Colonic mucosa (tissue), 4 donors: ENCODE data around the gene NME3. TPM values are rescaled to one million over a fixed set of nuclear protein-coding genes. Genes with fewer than 3 reads are reported as not detected.

Source experiments
- DNase-seq: peaks from one replicate; pipeline ENCODE4 v3.0.0-alpha.2; 2020
- H3K27ac ChIP-seq: fragments of 200-600 bp; one replicate; pipeline ENCODE4 v1.8.0; 2021
- H3K27me3 ChIP-seq: fragments of 200-600 bp; one replicate; pipeline ENCODE4 v1.8.0; 2021
- H3K36me3 ChIP-seq: fragments of 200-600 bp; one replicate; pipeline ENCODE4 v1.8.0; 2021
- H3K4me1 ChIP-seq: fragments of 200-600 bp; one replicate; pipeline ENCODE4 v1.8.0; 2021; ENCODE audit warnings: mild to moderate bottlenecking
- H3K4me3 ChIP-seq: fragments of 200-600 bp; one replicate; pipeline ENCODE4 v1.8.0; 2021
- H3K9ac ChIP-seq, 2 donors: one replicate each; pipeline ENCODE4 v1.7.0; 2013; ENCODE audit warnings: control low read depth in 2 of 2, low read depth in 2 of 2, low read length in 2 of 2
- H3K9me3 ChIP-seq: fragments of 200-600 bp; one replicate; pipeline ENCODE4 v1.8.0; 2021
- intact Hi-C: fragments of 100-400 bp; cut with DNase I; formaldehyde crosslinking; loops from one replicate; pipeline ENCODE4 v1.14.1; 2022
- total RNA-seq, 2 donors: library from RNA; stranded (reverse); fragmentation: NEBNext Ultra II Directional in 1 of 2; extraction: Animal tissue kit (Norgen Biotek cat#: 25700) in 1 of 2; gene quantifications; one replicate each; pipeline ENCODE4 v1.2.1, GENCODE V29; 2021
- TF ChIP-seq, protein P1 (sequence below): fragments of 200-600 bp; IDR thresholded peaks from one replicate; pipeline ENCODE4 v1.8.0; 2022; ENCODE audit warnings: antibody characterized with exemption, mild to moderate bottlenecking
- donor health status: healthy.
- donor health status: DM: no; HTN: no; CAD: no.
- donor health status: DM: no; HTN: no; CAD: no.

NME3 gene
- total RNA-seq, 2 donors from 2014 or later, result 61.3 to 79.7 TPM

DNA sequence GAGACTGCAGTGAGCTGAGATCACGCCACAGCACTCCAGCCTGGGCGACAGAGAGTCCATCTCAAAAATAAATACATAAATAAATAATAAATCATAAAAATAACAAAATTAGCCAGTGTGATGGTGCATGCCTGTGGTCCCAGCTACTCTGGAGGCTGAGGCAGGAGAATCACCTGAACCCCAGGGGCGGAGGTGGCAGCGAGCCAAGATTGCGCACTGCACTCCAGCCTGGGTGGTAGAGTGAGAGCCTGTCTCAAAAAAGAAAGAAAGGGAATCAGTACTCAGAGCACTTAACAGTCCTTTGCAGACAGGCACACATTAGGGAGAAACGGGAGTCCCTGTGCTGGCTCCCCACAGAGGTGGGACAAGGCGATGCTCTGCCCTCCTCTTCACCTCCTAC is 40.3 kb downstream of the NME3 start:
- Histone ChIP-seq H3K27me3 (no peaks in the 10 kb centered on the region), H3K27ac (no peak overlapping the region), H3K4me3 (no peak overlapping the region), H3K36me3 (peaks cover 3% of the 10 kb centered on the region), H3K9me3 (no peaks in the 10 kb centered on the region), H3K9ac (no peak overlapping the region), H3K4me1 (no peaks in the 10 kb centered on the region)
- TF ChIP-seq, protein P1, sequence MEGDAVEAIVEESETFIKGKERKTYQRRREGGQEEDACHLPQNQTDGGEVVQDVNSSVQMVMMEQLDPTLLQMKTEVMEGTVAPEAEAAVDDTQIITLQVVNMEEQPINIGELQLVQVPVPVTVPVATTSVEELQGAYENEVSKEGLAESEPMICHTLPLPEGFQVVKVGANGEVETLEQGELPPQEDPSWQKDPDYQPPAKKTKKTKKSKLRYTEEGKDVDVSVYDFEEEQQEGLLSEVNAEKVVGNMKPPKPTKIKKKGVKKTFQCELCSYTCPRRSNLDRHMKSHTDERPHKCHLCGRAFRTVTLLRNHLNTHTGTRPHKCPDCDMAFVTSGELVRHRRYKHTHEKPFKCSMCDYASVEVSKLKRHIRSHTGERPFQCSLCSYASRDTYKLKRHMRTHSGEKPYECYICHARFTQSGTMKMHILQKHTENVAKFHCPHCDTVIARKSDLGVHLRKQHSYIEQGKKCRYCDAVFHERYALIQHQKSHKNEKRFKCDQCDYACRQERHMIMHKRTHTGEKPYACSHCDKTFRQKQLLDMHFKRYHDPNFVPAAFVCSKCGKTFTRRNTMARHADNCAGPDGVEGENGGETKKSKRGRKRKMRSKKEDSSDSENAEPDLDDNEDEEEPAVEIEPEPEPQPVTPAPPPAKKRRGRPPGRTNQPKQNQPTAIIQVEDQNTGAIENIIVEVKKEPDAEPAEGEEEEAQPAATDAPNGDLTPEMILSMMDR, result no peak
- no peak for DNase-seq
- intact Hi-C loops, result no loop called here

DNA sequence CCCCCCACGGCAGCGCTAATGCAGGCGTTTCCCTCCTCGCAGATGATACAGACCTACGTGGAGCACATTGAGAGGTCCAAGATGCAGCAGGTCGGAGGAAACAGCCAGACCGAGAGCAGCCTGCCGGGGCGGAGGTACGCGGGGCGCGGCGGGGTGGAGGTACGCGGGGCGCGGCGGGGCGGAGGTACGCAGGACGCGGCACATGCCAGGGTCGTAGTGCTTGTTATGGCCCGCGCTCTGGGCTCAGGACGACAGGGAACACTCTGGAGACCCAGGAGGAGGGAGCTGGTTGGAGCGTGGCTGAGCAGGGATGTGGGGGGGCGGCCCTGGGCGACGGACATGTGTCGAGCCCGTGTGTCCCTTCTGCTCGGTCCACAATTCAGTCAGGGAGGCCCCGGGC is 41.9 kb downstream of the NME3 start:
- DNase-seq, result no peak
- H3K4me1 ChIP-seq, result no peaks in the 10 kb centered on the region
- no peaks in the 10 kb centered on the region for H3K27me3 ChIP-seq
- no peak overlapping the region for H3K27ac ChIP-seq
- H3K9me3 ChIP-seq, result no peaks in the 10 kb centered on the region
- intact Hi-C loops, result no loop called here
- H3K36me3 ChIP-seq, result peaks cover 3% of the 10 kb centered on the region
- H3K4me3 ChIP-seq, result no peak overlapping the region
- H3K9ac ChIP-seq, result no peak overlapping the region
- TF ChIP-seq, protein P1, result no peak

DNA sequence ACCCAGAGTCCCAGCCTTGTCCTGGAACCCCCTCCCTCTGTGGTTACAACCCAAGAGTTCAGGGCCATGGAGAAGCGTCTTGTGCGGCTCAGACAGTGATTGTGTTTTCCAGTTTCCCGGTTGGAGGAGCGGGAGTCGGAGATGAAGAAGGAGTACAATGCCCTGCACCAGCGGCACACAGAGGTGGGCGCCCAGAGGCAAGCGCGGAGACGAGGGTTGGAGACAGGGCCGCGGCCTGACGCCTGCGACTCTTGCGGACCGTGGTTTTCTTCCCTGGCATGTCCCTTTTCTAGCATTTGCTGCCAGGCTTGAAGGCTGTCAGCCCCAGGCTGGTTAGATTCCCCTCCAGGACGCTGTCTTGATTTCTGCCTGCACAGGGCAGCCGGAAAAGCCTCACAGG is 42.3 kb downstream of the NME3 start:
- Histone ChIP-seq H3K27ac (no peak overlapping the region), H3K4me1 (no peaks in the 10 kb centered on the region), H3K27me3 (no peaks in the 10 kb centered on the region), H3K36me3 (peaks cover 3% of the 10 kb centered on the region), H3K9me3 (no peaks in the 10 kb centered on the region), H3K4me3 (no peak overlapping the region), H3K9ac (no peak overlapping the region)
- intact Hi-C loops, result no loop called here
- DNase-seq, result no peak
- TF ChIP-seq, protein P1, result no peak

DNA sequence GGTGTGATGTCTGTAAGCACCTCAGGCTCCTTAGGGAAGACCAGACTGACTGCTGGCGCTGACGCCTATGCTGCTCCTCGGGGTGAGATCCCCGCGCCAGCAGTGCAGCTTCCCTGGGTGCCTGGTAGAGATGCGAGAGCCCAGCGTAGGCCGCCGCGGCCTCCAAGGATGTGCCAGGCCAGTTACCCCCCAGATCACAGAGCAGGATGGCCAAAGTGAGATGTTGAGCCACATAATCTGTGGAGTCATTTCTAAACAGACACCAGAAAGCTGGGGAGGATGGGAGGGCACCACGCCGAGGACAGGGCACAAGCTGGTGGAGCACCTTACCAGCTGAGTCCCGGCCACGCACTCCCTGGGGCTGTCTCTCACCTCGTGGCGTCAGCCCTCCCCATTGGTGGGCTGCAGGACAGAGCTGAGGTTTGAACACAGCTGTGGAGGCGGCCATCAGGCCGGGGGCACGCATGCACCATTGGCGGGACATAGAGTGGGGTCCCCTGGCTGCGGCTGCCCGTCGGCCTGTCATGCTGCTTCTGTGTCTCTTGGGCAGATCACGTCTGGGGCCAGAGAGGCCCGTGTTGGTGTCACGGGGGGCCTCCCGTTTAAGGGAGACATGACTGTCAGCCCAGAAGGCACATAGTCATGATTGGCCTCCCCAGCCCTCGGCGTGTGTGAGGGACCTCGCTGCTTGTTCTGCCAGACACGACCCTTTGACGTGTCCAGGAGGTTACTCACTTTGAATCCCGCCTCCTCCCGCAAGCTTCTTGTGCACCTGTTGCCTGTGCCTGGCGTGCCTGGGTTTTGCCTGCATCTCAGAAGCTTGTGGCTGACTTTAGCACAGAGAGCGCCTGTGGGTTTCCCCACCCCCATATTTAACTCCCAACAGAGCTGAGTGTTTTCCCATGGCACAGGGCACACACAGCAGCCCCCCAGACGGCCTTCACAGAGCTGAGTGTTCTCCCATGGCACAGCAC is 43.4 kb downstream of the NME3 start:
- peaks cover 3% of the 10 kb centered on the region for H3K36me3 ChIP-seq

DNA sequence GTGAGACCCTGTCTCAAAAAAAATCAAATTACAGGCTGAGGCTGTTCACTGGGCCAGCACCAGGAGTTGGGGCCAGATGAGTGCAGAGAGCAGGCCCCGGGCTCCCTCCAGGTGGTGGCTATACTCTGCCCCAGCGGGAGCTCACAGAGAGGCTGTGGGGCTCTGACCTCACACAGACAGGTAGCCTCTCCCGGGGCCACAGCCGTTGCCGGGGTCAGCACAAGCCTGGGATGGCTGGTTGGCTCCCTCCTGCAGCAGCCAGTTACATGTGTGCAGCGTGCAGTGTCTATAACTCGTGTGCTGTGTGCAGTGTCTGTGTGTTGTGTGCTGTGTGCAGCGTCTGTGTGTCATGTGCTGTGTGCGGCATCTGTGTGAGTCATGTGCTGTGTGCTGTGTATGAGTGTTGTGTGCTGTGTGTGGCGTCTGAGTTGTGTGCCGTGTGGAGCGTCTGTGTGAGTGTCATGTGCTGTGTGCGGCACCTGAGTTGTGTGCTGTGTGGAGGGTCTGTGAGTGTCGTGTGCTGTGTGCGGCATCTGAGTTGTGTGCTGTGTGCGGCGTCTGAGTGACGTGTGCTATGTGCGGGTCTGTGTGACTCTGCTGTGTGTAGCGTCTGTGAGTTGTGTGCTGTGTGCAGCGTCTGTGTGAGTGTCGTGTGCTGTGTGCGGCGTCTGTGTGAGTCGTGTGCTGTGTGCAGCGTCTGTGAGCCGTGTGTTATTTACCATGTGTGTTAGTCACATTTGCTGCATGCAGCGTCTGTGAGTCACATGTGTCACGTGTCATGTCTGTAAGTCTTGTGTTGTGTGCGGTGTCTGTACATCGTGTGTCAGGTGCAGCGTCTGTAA is 44.5 kb downstream of the NME3 start:
- H3K4me3 ChIP-seq, result no peak overlapping the region
- peaks cover 3% of the 10 kb centered on the region for H3K36me3 ChIP-seq
- H3K9ac ChIP-seq, result no peak overlapping the region
- DNase-seq, result no peak
- no peaks in the 10 kb centered on the region for H3K27me3 ChIP-seq
- H3K4me1 ChIP-seq, result peaks cover 13% of the 10 kb centered on the region
- intact Hi-C loops, result no loop called here
- H3K27ac ChIP-seq, result no peak overlapping the region
- TF ChIP-seq, protein P1, result no peak
- no peaks in the 10 kb centered on the region for H3K9me3 ChIP-seq

More for the DNA sequence above, 43.4 kb downstream of the NME3 start:
- intact Hi-C loops, result no loop called here
- Histone ChIP-seq H3K4me3 (no peak overlapping the region), H3K27ac (no peak overlapping the region), H3K27me3 (no peaks in the 10 kb centered on the region), H3K9ac (no peak overlapping the region), H3K4me1 (peaks cover 3% of the 10 kb centered on the region), H3K9me3 (no peaks in the 10 kb centered on the region)
- DNase-seq, result no peak
- TF ChIP-seq, protein P1, result no peak
